ENCODE measurements around the gene KRI1.

DNA sequence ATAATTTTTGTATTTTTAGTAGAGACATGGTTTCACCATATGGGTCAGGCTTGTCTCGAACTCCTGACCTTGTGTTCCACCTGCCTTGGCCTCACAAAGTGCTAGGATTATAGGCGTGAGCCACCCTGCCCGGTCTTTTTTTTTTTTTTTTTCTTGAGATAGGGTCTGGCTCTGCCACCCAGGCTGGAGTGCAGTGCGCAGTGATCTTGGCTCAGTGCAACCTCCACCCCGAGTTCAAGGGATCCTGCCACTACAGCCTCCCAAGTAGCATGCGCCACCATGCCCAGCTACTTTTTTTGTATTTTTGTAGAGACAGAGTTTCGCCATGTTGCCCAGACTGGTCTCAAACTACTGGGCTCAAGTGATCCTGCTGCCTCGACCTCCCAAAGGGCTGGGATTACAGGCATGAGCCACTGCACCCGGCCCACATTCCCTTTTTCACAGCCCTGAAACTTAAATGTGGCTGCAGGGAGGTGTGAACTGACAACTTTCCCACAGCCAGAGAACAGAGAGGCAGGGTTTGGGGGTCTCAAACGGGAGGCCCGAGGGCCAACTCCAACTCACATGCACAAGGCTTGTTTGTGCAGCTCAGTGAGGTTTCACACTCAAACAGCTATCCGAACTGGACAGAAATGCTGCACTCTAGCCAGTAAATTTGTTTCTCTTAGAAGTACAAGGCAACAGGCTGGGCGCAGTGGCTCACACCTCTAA lies 44.2 kb downstream of the KRI1 start:
- TF ChIP-seq, protein P1, sequence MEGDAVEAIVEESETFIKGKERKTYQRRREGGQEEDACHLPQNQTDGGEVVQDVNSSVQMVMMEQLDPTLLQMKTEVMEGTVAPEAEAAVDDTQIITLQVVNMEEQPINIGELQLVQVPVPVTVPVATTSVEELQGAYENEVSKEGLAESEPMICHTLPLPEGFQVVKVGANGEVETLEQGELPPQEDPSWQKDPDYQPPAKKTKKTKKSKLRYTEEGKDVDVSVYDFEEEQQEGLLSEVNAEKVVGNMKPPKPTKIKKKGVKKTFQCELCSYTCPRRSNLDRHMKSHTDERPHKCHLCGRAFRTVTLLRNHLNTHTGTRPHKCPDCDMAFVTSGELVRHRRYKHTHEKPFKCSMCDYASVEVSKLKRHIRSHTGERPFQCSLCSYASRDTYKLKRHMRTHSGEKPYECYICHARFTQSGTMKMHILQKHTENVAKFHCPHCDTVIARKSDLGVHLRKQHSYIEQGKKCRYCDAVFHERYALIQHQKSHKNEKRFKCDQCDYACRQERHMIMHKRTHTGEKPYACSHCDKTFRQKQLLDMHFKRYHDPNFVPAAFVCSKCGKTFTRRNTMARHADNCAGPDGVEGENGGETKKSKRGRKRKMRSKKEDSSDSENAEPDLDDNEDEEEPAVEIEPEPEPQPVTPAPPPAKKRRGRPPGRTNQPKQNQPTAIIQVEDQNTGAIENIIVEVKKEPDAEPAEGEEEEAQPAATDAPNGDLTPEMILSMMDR (IDR thresholded peaks at IDR 0.05): no peak
- no peak for TF ChIP-seq POLR2A (IDR thresholded peaks at IDR 0.05)

Data from adrenal gland (tissue), 5 donors.